Upper lobe of left lung (tissue), 6 donors: ENCODE measurements around the gene CCDC102B. TPM values are rescaled to one million over a fixed set of nuclear protein-coding genes. Genes with fewer than 3 reads are reported as not detected.
A peak's percentile ranks its signal among the peaks of the same experiment; 100 is the strongest.

Experiments used
- ATAC-seq, 2 donors: fragments of 200-7000 bp; cut with Tn5 transposase; one replicate each; pipeline ENCODE4 v1.9.1; 2022; ENCODE audit warnings: mild to moderate bottlenecking in 2 of 2, moderate library complexity in 2 of 2; ENCODE audit not compliant: low FRiP score in 2 of 2
- DNase-seq, 2 donors: peaks; one replicate each; pipeline ENCODE4 v3.0.0-alpha.2; 2019 to 2020
- H3K27ac ChIP-seq, 4 donors: fragments of 200-600 bp; sonication (generic); one replicate each; pipeline ENCODE4 v1.5.1; 2016 to 2019
- H3K27me3 ChIP-seq, 4 donors: fragments of 200-600 bp; sonication (generic); one replicate each; pipeline ENCODE4 v1.5.1; 2017 to 2019
- H3K36me3 ChIP-seq, 4 donors: fragments of 200-600 bp; sonication (generic); one replicate each; pipeline ENCODE4 v1.5.1; 2016 to 2019
- H3K4me1 ChIP-seq, 4 donors: fragments of 200-600 bp; sonication (generic); one replicate each; pipeline ENCODE4 v1.5.1; 2018 to 2019
- H3K4me3 ChIP-seq, 4 donors: fragments of 200-600 bp; sonication (generic); one replicate each; pipeline ENCODE4 v1.5.1; 2017 to 2019; ENCODE audit warnings: mild to moderate bottlenecking in 2 of 4, moderate library complexity in 1 of 4
- H3K9me3 ChIP-seq, 4 donors: fragments of 200-600 bp; sonication (generic); one replicate each; pipeline ENCODE4 v1.5.1; 2018 to 2019
- EP300 ChIP-seq, 4 donors: sonication (generic); formaldehyde crosslinking; IDR thresholded peaks; one replicate each; pipeline ENCODE4 v1.5.1; 2017; ENCODE audit warnings: antibody characterized with exemption in 4 of 4, control low read depth in 2 of 4
- POLR2A ChIP-seq, 4 donors: fragments of 450-650 bp; IDR thresholded peaks; one replicate each; pipeline ENCODE4 v1.5.1; 2016 to 2017; ENCODE audit warnings: antibody characterized with exemption in 4 of 4, mild to moderate bottlenecking in 2 of 4
- POLR2AphosphoS5 ChIP-seq, 2 donors: sonication (generic); formaldehyde crosslinking; IDR thresholded peaks; one replicate each; pipeline ENCODE4 v1.5.1; 2017; ENCODE audit warnings: antibody characterized with exemption in 2 of 2
- WGBS, 2 donors: methylation state at CpG; one replicate each; pipeline ENCODE4 v1.1.5; 2017 to 2018; 5-methylcytosine and 5-hydroxymethylcytosine counted together
- total RNA-seq, 6 donors: library from RNA; depleted of rRNA in 4 of 6; stranded (reverse); fragments of >200 nt in 4 of 6; gene quantifications; one replicate each; pipeline versions ENCODE4 v1.1.0 to v1.2.1, GENCODE V29; 2016 to 2021
- TF ChIP-seq, protein P1 (sequence below), 6 experiments: fragments of 450-650 bp in 4 of 6; fragments of 200-600 bp in 2 of 6; sonication (generic) in 2 of 6; IDR thresholded peaks; one replicate each; pipeline ENCODE4 v1.5.1; 2016 to 2019; ENCODE audit warnings: antibody characterized with exemption in 6 of 6
- donor health status: DM: no; HTN: no; CAD: no; lungs with moderate emphysema.
- donor health status: DM: no; HTN: yes; CAD: no; lungs with severe emphysema.

Gene CCDC102B
- total RNA-seq, 6 donors from 2014 or later = 6.2 to 51.3 (median 20.3) TPM

DNA sequence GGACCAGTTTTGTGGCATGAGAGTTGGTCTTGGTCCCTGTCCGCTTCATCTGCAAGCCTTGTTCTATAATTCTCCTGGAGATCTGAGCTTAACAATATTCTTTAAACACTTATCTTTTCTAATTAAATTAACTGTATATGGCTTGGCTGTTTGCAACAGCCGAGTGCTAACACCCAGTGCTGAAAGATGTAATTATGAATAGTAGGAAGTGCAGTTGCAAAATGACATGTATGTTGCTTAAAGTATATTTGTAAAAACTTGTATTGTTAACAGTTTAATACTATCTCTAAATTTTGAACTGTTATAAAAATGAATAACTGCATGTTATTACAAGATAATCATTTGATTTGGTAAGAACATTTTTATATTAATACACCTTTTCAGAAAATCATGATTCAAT, 45.1 kb downstream of the CCDC102B start:
- H3K27me3 ChIP-seq = no peaks in the 10 kb centered on the region
- peaks cover 0 to 5% (median 2%) of the 10 kb centered on the region in 4 donors for H3K4me1 ChIP-seq
- H3K4me3 ChIP-seq = no peak overlapping the region
- no peaks in the 10 kb centered on the region for H3K9me3 ChIP-seq
- WGBS, 2 donors = 68 to 72% methylated on average over 2 of the region's 2 CpGs
- ATAC-seq (no peak), DNase-seq (no peak)
- TF ChIP-seq, protein P1, sequence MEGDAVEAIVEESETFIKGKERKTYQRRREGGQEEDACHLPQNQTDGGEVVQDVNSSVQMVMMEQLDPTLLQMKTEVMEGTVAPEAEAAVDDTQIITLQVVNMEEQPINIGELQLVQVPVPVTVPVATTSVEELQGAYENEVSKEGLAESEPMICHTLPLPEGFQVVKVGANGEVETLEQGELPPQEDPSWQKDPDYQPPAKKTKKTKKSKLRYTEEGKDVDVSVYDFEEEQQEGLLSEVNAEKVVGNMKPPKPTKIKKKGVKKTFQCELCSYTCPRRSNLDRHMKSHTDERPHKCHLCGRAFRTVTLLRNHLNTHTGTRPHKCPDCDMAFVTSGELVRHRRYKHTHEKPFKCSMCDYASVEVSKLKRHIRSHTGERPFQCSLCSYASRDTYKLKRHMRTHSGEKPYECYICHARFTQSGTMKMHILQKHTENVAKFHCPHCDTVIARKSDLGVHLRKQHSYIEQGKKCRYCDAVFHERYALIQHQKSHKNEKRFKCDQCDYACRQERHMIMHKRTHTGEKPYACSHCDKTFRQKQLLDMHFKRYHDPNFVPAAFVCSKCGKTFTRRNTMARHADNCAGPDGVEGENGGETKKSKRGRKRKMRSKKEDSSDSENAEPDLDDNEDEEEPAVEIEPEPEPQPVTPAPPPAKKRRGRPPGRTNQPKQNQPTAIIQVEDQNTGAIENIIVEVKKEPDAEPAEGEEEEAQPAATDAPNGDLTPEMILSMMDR (IDR thresholded peaks at IDR 0.05) = no peak
- no peak for TF ChIP-seq EP300 (IDR thresholded peaks at IDR 0.05)
- no peak for TF ChIP-seq POLR2AphosphoS5 (IDR thresholded peaks at IDR 0.05)
- no peak for TF ChIP-seq POLR2A (IDR thresholded peaks at IDR 0.05)
- no peak overlapping the region for H3K27ac ChIP-seq
- H3K36me3 ChIP-seq = no peaks in the 10 kb centered on the region

DNA sequence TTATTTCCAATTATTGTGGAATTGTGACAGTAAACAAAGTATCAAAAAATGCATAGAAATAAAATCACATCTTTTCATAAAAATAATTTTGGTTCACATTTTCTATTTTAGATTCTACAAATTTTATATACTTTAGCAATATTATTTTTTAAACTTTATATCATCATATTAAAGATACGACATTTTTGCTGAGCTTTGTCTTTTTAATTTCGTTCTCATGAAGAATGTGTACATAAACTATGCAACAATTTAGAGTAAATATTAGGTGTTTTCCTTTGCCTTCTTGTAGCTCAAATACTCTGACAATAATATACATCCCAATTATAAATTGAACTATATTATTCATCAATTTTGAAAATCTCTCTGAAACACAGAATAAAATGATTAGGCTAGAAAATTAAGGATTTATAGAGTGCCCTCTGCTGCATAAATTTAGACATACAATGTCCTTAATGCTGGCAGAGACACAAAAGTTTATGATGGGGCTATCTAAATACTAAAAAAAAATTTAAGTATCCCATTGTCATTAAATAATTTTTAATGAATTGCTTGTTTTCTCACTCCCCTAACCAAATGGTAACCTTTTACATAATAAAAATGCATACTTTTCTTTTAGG, 45.7 kb downstream of the CCDC102B start:
- TF ChIP-seq, protein P1 (IDR thresholded peaks at IDR 0.05) = no peak
- TF ChIP-seq EP300 (IDR thresholded peaks at IDR 0.05) (no peak), POLR2AphosphoS5 (IDR thresholded peaks at IDR 0.05) (no peak)

DNA sequence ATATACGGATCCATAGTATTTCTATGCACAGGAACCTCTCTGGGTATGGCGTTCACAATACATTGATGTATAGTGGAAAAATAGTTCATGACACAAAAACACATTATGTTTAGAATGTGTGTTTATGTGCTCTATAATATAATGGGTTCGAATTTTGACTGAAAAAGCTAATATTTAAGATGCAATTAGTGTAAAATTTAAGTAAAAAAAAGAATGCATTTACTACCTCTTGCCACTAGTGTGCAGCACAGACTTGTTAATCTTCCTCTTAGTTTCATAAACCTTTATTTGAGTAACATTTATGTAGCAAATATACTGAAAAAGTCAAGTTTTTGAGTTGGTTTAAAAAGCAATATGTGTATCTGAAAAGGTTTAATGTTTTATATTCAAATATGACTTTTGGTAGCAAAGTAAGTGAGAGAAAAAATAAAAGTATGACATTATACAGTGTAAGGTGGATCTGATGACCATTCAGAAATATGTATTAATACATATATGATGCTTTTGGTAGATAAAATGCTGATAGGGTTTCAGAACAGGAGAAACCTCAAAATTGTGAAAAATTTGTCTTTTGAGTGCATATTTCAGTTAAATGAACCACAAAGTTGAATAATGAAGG, 49.4 kb downstream of the CCDC102B start:
- Histone ChIP-seq H3K27me3 (no peaks in the 10 kb centered on the region), H3K4me1 (no peaks in the 10 kb centered on the region), H3K27ac (no peak overlapping the region), H3K4me3 (no peak overlapping the region), H3K9me3 (no peaks in the 10 kb centered on the region), H3K36me3 (no peaks in the 10 kb centered on the region)
- 31 to 48% methylated on average over 3 of the region's 3 CpGs for WGBS, 2 donors
- ATAC-seq (no peak), DNase-seq (no peak)
- TF ChIP-seq, protein P1 (IDR thresholded peaks at IDR 0.05) = peak in 5 of 6 experiments; percentile 22 to 49 (median 41)
- no peak for TF ChIP-seq EP300 (IDR thresholded peaks at IDR 0.05)

More for the DNA sequence above, 45.7 kb downstream of the CCDC102B start:
- H3K27me3 ChIP-seq = no peaks in the 10 kb centered on the region
- no peaks in the 10 kb centered on the region for H3K9me3 ChIP-seq
- H3K36me3 ChIP-seq = no peaks in the 10 kb centered on the region
- ATAC-seq (no peak), DNase-seq (no peak)
- no peak overlapping the region for H3K27ac ChIP-seq
- 65 to 80% methylated on average over 2 of the region's 2 CpGs for WGBS, 2 donors
- no peak overlapping the region for H3K4me3 ChIP-seq
- H3K4me1 ChIP-seq = peaks cover 0 to 5% (median 2%) of the 10 kb centered on the region in 4 donors

DNA sequence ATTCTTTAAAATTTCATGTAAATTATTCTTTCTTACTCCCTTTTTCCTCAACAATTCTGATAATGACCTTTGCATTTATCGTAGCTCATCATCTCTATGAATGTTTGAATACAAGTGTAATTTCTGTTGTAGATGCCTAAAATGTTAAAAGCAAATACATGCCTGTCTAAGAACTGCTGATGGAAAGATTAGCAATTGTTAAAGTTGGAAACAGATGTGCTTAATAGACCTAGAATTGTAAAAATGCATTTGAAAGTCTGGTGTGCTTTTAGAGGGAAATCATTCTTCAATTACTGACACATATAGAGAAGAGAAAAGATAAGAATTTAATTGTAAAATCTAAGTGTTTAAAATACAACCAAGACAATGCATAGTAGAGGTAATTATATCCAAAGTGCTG, 50.4 kb downstream of the CCDC102B start:
- H3K4me1 ChIP-seq = no peaks in the 10 kb centered on the region
- no peaks in the 10 kb centered on the region for H3K27me3 ChIP-seq
- ATAC-seq (no peak), DNase-seq (no peak)
- H3K9me3 ChIP-seq = no peaks in the 10 kb centered on the region
- no peak overlapping the region for H3K27ac ChIP-seq
- 76 to 79% methylated on average over 1 of the region's 1 CpG for WGBS, 2 donors
- TF ChIP-seq, protein P1 (IDR thresholded peaks at IDR 0.05) = no peak
- TF ChIP-seq POLR2A (IDR thresholded peaks at IDR 0.05) = no peak
- TF ChIP-seq EP300 (IDR thresholded peaks at IDR 0.05) = no peak
- no peak for TF ChIP-seq POLR2AphosphoS5 (IDR thresholded peaks at IDR 0.05)
- no peak overlapping the region for H3K4me3 ChIP-seq
- H3K36me3 ChIP-seq = no peaks in the 10 kb centered on the region
